ENCODE data around the gene AQP1. TPM values are rescaled to one million over a fixed set of nuclear protein-coding genes. Genes with fewer than 3 reads are reported as not detected.

AQP1 gene
- total and polyA plus RNA-seq, 2 of the 8 experiments (the other 6 are each of a cell fraction or from before 2014, with no cell fraction given): 0.18 to 0.19 TPM

DNA sequence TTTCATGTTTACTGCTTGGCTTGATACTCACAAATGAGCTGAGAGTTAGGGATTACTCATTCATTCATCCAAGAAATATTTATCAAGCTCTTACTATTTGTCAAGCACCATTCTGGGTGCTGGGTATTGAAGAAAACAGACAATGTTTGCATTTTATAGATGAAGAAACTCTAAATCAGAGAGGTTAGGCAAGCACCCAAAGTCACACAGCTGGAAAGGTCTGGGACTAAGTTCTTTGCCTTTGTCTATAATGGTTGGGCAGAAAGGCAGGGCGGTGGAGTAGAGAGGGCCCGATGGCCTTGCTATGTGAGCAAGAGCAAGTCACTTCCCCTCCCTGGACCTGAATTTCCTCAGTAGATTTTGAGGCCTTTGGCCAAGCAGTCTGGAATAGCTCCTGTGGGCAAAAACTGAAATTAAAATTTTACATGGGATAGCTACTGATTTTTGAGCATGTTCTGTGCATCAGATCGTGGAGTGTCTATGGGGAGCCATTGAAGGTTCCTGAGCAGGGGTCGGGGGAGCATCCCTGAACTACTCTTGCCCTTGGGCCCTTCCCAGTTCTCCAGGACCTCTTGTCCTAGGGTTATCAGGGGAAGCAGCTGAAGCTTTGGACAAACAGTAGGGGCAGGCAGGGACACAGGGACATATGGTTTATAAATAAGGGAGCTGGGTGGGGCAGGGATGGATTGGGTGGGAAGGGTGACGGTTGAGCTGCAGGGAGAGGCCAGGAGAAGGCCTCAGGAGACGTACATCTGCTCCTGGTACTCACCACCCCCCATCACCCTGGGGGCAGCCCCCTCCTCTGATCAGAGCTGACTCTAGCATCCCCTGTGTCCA is 23.3 kb downstream of the AQP1 start:
- H2BK12ac ChIP-seq (ENCODE audit: low read depth, low read length): no peak overlapping the region
- H2BK20ac ChIP-seq (ENCODE audit: low read length): no peak overlapping the region
- H3K79me2 ChIP-seq (ENCODE audit: control insufficient read depth in 1 of 2, insufficient read depth in 2 of 2, low read length in 2 of 2): no peaks in the 10 kb centered on the region
- no peak overlapping the region for H4K91ac ChIP-seq (replicated peaks; ENCODE audit: insufficient read length, low read length)
- no peak overlapping the region for H2BK15ac ChIP-seq (ENCODE audit: low read length)
- 91% methylated on average over 4 of the region's 6 CpGs; no CpG with 5 or more reads in 1 of the 2 experiments for WGBS, 2 experiments (ENCODE audit: extremely low coverage in 1 of 2, insufficient coverage in 1 of 2, insufficient read length in 1 of 2, insufficient replicate concordance in 2 of 2, low coverage in 1 of 2, low lambda C conversion rate in 2 of 2, missing lambda C conversion rate in 1 of 2)
- no peaks in the 10 kb centered on the region; the same call in 1 of the 2 replicates for H3K23me2 ChIP-seq (ENCODE audit: low read depth, low read length)
- no peak for DNase-seq (ENCODE audit: low read depth in 1 of 2, low spot score in 2 of 2)
- FAIRE-seq: no peak
- H3K27me3 ChIP-seq (replicated peaks in 1 of 4; ENCODE audit: control insufficient read depth in 3 of 4, extremely low read depth in 1 of 4, insufficient read depth in 3 of 4, low read length in 3 of 4): 0 out of 7 replicates have a peak, but pooled peaks cover 0 to 8% (median 0%) of the 10 kb centered on the region in 4 experiments
- H3K9me3 ChIP-seq (ENCODE audit: insufficient read depth in 2 of 2, low read depth in 1 of 2, low read length in 1 of 2): no peaks in the 10 kb centered on the region
- no peak overlapping the region for H2AK5ac ChIP-seq (ENCODE audit: low read depth, low read length)
- no peak overlapping the region for H2BK5ac ChIP-seq (ENCODE audit: low read depth, low read length)
- H3K4me1 ChIP-seq (replicated peaks in 1 of 4; ENCODE audit: control insufficient read depth in 3 of 4, insufficient read depth in 4 of 4, low read length in 3 of 4): peaks cover 0 to 9% (median 6%) of the 10 kb centered on the region in 4 experiments; a peak in 6 of 7 replicates
- H4K8ac ChIP-seq (ENCODE audit: extremely low read depth, insufficient read depth, low read length): no peak overlapping the region; the same call in 1 of the 2 replicates
- H3K36me3 ChIP-seq (ENCODE audit: control insufficient read depth in 2 of 4, insufficient read depth in 4 of 4, low read length in 3 of 4): no peaks in the 10 kb centered on the region
- H3K27ac ChIP-seq (ENCODE audit: low read depth, low read length): no peak overlapping the region
- H4K5ac ChIP-seq (ENCODE audit: insufficient read length, low read depth, low read length): no peak overlapping the region
- CTCF ChIA-PET (ENCODE audit: partially characterized antibody): interaction anchor here (0.6 to 12.0 kb wide), 14 partner anchors 17 to 1183 kb away, joined by 3 to 309 read pairs (median 4); partner anchors contain the start of gene GHRHR
- H3K18ac ChIP-seq (ENCODE audit: extremely low read depth, low read length): no peak overlapping the region
- POLR2A ChIA-PET (ENCODE audit: partially characterized antibody): interaction anchor here (0.5 kb wide), 1 partner anchor 81 kb away, joined by 3 read pairs; no protein-coding TSS in a partner anchor
- no peaks in the 10 kb centered on the region for H3K79me1 ChIP-seq (ENCODE audit: low read depth, low read length)
- no peak overlapping the region for H3K4ac ChIP-seq (replicated peaks; ENCODE audit: insufficient read length, low read depth, low read length)
- H4K20me1 ChIP-seq (replicated peaks in 1 of 2; ENCODE audit: control insufficient read depth in 1 of 2, insufficient read depth in 2 of 2, low read length in 2 of 2): no peaks in the 10 kb centered on the region
- TF ChIP-seq EGR1 (IDR thresholded peaks at IDR 0.05; ENCODE audit: borderline replicate concordance, low read depth, low read length) (no peak), ZNF274 (IDR thresholded peaks at IDR 0.05; ENCODE audit: borderline replicate concordance, extremely low read depth, low read length) (no peak), BRCA1 (IDR thresholded peaks at IDR 0.05; ENCODE audit: low read depth, low read length) (no peak), RNF2 (IDR thresholded peaks at IDR 0.05; ENCODE audit: borderline replicate concordance, low read depth, low read length, missing control alignments, poor library complexity, severe bottlenecking) (no peak), POU5F1 (IDR thresholded peaks at IDR 0.05; ENCODE audit: low read depth, low read length) (no peak), BCL11A (IDR thresholded peaks at IDR 0.05; ENCODE audit: low read depth in 2 of 2, low read length in 2 of 2) (no peak), SUZ12 (IDR thresholded peaks at IDR 0.05; ENCODE audit: low read length) (no peak)
- TF ChIP-seq, protein P1, sequence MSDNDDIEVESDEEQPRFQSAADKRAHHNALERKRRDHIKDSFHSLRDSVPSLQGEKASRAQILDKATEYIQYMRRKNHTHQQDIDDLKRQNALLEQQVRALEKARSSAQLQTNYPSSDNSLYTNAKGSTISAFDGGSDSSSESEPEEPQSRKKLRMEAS (IDR thresholded peaks at IDR 0.05): no peak
- no peak overlapping the region for H3K56ac ChIP-seq (replicated peaks; ENCODE audit: insufficient read length, low read depth, low read length)
- no peak overlapping the region for H3K9ac ChIP-seq (replicated peaks in 1 of 4; ENCODE audit: extremely low read depth in 1 of 4, low read depth in 3 of 4, low read length in 3 of 4)
- no peak overlapping the region for H3K23ac ChIP-seq (ENCODE audit: insufficient read length)
- H2BK120ac ChIP-seq (replicated peaks; ENCODE audit: low read depth, low read length): no peak overlapping the region
- H3K14ac ChIP-seq (ENCODE audit: insufficient read length): no peak overlapping the region
- no peak overlapping the region for H2AFZ ChIP-seq (ENCODE audit: low read length)
- no peak overlapping the region for H3K4me2 ChIP-seq (ENCODE audit: insufficient read depth in 1 of 2, low read depth in 2 of 2, low read length in 2 of 2)
- no peak overlapping the region for H3K4me3 ChIP-seq (ENCODE audit: extremely low read depth in 1 of 4, insufficient read depth in 2 of 4, low read depth in 3 of 4, low read length in 4 of 4)
